ENCODE data around the gene C1QC.
A peak's percentile ranks its signal among the peaks of the same experiment; 100 is the strongest.

Gene C1QC

GRCh38 chr1:22619798-22620197 is 23.6 kb upstream of the C1QC start:
- no peak for DNase-seq

- DNase-seq, result no peak
These were observed 21.7 kb upstream of the C1QC start for GRCh38 chr1:22621761-22622160.

GRCh38 chr1:22625262-22625925 is 18.0 kb upstream of the C1QC start:
- no peak for DNase-seq

- no peak for DNase-seq
These were observed 16.9 kb upstream of the C1QC start for GRCh38 chr1:22626237-22627157.

GRCh38 chr1:22627331-22627730 is 16.1 kb upstream of the C1QC start:
- DNase-seq, result no peak

DNA sequence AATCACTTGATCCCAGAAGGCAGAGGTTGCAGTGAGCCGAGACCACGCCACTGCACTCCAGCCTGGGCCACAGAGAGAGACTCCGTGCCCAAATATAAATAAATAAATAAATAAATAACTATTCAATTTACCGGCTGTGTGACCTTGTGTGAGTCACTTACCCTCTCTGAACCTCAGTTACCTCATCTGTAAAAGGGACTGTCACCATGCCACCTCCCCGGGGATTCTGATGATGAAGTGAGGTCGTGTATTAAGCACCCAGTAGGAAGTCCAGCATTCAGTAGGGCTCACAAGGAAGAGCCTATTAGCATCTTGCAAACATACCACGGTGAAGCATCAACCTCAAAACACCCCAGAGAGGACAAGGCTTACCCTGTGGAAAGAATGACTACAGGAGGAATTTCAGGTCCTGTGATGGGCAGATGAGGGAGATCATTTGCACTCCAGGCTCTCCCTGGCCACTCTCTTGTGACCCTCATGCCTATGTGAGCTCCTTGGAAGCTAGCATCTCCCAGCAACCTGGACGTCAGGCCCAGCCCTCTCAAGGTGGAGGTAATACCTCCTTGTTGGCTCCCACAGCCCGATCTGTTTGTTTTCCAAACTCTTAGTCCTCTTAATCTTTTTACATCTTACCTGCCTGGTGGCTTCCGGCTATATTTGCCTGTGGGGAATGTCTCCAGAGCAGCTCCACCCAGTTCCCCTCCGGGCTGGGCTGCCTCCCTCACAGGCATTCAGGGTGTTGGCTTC is 14.6 kb upstream of the C1QC start:
- DNase-seq, result no peak

DNA sequence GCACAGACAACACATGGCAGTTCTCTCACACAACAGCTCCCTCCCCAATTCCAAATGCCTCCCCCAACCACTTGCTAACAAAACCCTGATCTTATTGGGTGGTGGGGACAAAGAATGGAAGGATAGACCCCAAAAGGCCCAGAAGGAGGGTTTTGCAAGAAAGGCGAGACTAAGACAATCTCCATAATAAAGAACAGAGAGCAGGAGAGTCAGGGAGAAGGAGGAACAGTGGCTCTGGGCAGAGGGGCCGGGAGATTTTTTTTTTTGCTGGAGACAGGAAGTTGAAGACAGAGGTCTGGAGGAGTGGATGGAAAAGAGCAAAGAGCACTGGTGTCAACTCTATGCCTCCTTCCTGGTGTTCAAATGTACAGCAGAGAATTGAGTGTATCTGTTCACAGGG is 13.5 kb upstream of the C1QC start:
- no peak for DNase-seq

- no peak for DNase-seq
These were observed 9.6 kb upstream of the C1QC start for GRCh38 chr1:22633697-22634463.

DNA sequence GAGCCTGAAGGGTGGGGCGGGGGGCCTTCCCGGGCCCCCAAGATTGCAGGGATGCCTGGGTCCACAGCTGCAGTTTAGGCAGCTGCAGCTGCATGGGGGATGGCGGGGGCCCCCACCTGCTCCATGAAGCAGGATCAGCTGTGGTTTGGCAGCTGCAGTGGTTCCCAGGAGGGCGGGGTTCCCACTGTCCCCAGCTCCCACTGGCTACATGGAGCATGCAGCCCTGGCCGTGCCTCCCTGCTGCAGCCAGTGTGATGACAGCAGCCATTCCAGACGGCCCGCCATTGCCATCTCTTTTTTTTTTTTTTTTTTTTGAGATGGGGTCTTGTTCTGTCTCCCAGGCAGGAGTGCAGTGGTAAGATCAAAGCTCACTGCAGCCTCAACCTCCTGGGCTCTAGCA is 8.0 kb upstream of the C1QC start:
- DNase-seq, result no peak

DNA sequence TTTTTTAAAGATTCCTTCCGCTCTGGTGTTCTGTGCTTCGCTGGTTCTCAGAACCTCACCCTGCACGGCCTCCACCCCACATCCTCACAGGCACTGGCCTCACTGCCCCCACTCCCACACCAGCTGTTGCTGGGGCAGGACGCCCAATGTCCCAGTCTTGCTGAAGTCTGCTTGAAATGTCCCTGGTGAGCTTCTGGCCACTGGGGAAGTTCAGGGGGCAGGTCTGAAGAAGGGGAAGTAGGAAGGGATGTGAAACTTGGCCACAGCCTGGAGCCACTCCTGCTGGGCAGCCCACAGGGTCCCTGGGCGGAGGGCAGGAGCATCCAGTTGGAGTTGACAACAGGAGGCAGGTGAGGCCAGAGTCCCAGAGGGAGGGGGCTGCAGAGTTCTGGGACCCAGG is 7.1 kb upstream of the C1QC start, which contains the start of gene C1QA:
Gene C1QA (plus strand): TSS at position 276 of the 400 bp plus-strand sequence. CDS start 989 bp downstream, outside the sequence.
- DNase-seq, result no peak

DNA sequence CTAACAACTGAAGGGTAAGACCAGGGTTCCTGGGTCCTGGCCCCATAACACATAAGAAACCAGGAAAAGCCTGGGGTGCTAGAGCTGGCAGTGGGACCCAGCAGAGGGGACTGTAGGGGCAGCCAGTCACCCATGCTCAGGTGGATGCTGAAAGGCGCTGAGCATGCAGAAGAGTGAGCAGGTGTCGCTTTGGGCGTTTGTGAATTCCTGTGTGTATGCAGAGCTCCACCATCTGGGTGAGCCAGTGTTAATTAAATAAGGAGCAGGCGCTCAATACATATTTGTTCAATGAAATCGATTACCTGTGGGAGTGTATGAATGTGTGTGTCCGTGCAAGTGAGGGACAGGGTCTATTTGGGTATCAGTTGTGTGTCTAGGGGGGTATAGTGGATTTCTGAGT is 6.5 kb upstream of the C1QC start:
- no peak for DNase-seq

- no peak for DNase-seq
These were observed 5.5 kb upstream of the C1QC start for GRCh38 chr1:22637907-22638445.

DNA sequence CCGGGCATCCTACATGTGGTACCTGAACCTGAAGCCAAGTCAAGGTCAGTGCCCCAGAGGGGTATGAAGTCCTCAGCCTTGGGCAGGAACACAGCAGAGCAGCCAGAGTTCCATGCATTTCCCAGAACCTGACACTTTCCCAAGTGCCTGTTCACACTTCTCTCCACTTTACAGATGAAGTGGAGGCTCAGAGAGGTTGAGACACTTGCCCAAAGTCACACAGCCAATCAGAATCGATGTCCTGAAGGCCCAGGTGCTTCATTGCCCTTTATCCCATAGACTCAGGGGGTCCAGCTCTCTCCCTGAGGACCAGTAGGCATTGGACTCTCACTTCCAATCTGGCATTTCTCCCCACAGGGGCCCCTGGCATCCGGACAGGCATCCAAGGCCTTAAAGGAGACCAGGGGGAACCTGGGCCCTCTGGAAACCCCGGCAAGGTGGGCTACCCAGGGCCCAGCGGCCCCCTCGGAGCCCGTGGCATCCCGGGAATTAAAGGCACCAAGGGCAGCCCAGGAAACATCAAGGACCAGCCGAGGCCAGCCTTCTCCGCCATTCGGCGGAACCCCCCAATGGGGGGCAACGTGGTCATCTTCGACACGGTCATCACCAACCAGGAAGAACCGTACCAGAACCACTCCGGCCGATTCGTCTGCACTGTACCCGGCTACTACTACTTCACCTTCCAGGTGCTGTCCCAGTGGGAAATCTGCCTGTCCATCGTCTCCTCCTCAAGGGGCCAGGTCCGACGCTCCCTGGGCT is 4.8 kb upstream of the C1QC start:
- no peak for DNase-seq

DNA sequence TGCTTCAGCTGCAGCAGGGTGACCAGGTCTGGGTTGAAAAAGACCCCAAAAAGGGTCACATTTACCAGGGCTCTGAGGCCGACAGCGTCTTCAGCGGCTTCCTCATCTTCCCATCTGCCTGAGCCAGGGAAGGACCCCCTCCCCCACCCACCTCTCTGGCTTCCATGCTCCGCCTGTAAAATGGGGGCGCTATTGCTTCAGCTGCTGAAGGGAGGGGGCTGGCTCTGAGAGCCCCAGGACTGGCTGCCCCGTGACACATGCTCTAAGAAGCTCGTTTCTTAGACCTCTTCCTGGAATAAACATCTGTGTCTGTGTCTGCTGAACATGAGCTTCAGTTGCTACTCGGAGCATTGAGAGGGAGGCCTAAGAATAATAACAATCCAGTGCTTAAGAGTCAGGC is 4.1 kb upstream of the C1QC start:
- DNase-seq, result no peak

DNA sequence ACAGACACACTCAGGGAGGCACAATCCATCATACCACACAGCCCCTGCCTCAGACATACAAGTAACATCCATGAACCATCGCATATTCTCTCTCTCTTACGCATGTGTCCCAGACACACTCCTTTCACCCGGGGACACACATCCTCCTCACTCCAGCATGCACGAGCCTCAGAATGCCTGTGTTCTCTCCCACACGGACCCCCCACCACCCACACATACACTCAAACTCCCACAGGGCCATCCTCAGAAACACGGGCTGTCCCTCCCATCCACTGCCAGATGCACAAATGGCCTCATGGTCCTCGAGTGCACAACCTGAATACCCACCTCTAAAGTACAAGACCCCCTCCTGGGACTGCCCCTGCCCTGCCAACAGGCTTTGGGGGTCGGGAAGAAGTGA is 2.2 kb upstream of the C1QC start:
- DNase-seq, result no peak

- DNase-seq, result peak in 1 of 2 experiments; percentile 6
These were observed 1.4 kb upstream of the C1QC start for GRCh38 chr1:22641906-22642636.

- no peak for DNase-seq
These were observed 495 bp downstream of the C1QC start for GRCh38 chr1:22643928-22644327.

- DNase-seq, result no peak
These were observed 2.5 kb downstream of the C1QC start for GRCh38 chr1:22645931-22646330.

GRCh38 chr1:22646384-22646783 is 3.0 kb downstream of the C1QC start:
- DNase-seq, result no peak

- DNase-seq, result no peak
These were observed 6.8 kb downstream of the C1QC start for GRCh38 chr1:22650089-22650693.
